Bone marrow (tissue), 2 donors: ENCODE data around the gene FITM2.
"Not testable (repeated sequence)": the region's sequence is repeated elsewhere in the genome, so short reads cannot be mapped to it uniquely, and the experiment has no call there.

Experiments used
- DNase-seq, 2 donors: peaks; one replicate each; lab custom pipeline; 2025; lab: John Stamatoyannopoulos, UW

Gene FITM2

DNA sequence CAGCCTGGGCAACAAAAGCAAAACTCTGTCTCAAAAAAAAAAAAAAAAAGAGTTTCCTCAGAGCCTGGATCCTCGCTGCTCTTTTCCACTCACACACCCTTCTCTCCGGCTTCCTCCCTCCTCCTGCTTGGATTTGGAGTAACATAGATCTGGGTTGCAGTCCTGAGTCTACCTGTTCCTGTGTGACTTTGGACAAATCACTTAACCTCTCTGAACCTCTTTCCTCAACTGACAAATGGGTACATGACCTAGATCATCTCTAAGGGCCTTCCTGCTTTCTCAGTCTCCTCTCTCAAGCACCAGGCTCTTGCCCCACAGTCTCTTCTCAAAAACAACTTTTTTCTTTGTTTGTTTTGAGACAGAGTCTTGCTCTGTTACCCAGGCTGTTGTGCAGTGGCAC, 20.2 kb upstream of the FITM2 start:
- DNase-seq: no peak

DNA sequence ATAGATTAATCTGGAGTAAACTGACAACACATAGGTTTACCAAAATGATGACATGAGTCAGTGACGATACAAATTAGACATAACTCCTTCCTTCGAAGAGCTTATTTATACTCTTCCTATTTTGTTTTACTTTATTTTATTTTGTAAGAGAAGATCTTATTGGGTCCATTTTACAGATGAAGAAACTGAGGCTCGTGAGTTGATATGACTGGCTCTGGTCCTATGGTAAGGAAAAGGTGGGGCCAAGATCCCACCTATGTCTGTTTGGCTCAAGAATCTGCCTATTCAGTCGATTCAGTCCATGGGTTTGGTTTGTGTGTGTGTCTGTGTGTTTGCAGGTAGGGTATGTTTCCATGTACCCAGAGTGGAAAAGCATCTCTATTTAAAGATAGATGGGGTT, 17.4 kb upstream of the FITM2 start:
- no peak for DNase-seq

DNA sequence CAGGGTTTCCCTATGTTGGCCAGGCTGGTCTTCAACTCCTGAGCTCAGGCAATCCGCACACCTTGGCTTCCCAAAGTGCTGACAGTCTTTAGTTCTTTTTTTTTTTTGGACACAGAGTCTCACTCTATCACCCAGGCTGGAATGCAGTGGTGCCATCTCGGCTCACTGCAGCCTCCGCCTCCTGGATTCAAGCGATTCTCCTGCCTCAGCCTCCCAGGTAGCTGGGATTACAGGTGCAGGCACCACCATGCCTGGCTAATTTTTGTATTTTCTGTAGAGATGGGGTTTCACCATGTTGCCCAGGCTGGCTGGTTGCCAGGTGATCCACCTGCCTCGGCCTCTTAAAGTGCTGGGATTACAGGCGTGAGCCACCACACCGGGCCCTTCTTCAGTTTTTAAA, 16.7 kb upstream of the FITM2 start:
- not testable (repeated sequence) for DNase-seq

DNA sequence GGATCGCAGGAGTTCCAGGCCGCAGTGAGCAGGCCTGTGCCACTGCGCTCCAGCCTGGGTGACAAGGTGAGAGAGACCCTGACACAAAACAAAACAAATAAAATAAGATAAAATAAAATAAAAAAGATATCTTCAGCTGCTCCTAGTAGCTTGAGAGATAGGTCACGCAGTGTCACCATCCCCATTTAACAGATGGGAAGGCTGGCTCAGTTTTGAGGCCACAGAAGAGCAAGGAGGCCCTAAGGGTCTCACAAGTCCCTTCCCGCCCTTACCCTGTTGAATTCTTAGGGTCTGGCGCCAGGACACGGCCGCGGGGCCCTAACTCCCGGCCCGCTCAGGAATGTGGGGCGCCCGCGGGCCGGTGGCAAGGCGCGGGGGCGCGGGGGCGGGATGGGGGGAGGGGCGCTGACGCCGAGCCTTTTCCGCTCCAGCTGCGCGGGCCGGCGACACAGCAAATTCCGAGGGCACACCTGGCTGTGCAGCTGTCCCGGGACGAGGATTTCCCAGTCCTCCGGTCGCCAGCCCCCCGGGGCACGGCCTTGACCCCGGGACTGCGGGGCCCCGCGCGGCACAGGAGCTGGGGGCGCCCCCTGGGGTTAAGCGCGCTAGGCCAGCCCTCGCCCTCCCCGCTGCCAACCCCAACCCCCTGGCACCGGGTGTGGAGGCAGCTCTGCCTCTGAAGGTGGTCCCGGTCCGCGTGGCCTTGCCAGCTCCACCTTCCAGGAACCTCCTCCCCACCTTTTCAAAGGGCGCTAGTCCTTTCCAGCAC, 15.6 kb upstream of the FITM2 start:
- no peak for DNase-seq

DNA sequence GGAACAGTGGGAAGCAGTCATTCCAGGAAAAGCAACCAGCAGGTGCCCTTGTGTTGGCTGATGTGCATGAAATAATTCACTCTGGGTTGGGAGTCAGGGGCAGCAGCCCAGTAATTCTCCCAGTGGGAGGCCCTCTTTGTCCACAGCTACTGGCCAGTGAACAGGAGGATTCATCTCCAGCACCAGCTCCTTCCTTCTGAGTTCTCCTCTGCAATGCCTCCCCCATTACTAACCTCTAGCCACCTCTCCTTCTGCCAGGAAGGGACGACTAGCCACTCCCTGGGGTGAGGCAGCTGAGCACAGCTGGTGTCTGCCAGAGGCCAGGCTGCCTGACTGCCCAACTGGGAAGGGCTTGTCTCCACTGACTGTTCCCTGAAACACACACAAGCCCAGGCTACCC, 13.3 kb upstream of the FITM2 start:
- no peak for DNase-seq

DNA sequence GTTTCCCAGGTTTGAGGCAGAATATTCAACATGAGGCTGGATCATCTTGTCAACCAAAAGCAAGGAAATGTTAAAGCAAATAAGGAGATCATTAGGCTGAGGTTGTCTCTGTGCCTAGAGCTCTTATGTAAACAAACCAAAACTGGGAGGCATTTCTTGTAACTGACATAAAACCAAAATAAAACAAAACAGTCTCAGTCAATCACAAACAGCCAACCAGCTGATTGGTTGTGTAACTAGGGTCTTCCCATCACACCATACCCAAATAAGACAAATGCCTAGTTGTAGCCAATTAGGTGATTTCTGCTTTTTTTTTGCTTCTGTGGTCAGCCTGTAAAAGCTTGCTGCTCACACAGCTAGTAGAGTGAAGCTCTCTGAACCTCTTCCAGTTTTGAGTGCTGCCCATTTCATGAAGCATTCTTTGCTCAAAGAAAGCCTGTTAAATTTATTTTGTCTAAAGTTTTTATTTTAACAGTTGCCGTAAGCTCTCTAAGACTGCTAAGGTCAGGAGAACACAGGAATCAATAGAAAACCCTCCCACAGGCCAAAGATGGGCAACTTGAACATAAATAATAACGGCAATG, 8.9 kb upstream of the FITM2 start:
- DNase-seq: no peak

DNA sequence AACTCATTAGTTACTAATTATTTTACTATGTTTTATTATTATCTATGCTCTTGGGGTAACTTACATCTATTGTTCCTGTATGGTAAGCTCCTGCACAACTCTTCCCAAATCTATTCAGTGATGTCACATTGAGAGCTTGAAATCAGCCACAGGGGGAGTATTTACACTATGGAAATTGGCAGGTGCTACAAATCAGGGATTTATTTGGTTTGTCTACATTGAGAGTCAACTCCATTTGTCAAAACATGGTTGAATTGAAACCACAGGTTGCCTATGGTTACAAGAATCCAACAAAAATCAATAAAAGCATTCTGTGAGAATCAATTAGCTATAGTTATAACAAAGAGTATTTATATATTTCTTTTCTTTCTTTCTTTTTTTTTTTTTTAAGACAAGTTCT, 3.9 kb upstream of the FITM2 start:
- DNase-seq: no peak

DNA sequence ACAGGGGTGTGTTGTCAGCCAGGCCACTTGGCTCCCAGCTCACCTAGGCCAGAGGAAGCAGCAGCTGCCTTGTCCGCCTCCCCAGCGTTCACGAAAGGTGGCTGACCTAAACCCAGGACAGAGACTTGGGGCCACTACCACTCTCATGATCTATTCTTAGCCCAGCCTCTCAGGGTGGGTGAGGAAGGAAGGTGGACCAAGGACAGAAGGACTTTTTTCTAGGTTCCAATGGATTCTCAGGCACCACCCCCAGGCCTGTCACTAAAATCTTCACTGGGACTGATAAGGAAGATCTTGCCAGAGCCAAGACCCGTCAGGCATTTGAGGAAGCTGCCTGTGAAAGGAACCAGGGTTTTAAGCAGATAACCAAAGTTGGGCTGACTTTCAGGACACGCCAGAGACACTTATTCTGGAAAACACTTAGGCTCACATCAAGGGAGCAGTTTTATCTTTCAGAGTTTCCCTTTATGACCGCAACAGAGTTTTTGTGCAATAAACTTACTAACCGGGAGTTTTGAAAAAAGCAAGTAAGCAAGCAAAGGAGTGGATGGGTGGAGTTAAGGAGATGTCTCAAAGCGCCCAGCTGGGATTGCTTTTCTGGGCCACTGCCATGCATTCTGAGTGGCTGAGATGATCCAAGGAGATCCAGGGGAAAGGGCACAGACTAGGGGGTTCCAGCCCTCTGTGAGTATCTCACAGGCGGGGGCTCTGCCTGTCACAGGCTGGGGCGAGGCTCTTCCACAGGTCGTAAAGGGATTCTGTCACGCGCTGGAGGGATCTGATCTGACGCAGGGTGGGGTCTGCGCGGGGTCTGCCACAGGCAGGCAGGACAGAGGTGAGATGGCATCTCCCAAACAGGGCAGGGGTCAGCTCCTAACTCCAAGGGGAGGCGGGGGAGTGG, 989 bp downstream of the FITM2 start:
- no peak for DNase-seq

DNA sequence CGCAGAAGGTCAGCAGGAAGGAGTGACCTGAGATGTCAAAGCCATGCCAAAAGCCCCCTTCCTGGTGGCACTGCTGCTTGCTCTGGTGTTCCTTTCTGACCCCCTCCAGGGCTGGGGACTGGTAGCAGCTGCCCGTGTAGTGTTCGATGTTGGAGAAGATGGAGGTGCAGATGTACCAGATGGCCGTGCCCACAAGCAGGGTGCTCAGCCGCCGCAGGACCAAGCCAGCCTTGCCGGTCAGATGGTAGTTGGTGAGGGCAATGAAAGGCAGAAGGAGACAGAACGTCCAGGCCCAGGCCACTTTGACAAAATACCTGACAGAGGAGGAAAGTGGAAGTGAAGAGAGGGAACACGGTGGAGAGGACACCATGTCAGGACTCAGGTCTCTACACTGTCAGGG, 4.1 kb downstream of the FITM2 start:
- no peak for DNase-seq

DNA sequence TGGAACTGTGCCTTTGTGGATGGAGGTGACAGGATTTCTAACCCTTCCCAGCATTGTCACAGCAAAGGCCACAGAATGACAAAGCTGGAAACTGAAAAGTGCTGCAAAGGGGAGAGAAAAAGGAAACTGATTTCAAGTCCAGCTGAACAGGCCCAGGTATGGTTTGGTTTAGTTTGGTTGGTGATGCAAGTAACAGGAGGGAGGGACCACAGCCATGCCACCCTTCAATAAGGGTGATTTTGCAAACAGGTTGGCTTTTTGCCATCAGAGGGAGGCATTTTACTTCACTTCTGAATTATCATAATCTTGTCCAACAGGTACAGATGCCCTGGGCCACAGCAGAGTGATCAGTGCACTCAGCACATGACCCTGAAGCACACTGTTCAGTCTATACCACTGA, 6.6 kb downstream of the FITM2 start:
- no peak for DNase-seq

DNA sequence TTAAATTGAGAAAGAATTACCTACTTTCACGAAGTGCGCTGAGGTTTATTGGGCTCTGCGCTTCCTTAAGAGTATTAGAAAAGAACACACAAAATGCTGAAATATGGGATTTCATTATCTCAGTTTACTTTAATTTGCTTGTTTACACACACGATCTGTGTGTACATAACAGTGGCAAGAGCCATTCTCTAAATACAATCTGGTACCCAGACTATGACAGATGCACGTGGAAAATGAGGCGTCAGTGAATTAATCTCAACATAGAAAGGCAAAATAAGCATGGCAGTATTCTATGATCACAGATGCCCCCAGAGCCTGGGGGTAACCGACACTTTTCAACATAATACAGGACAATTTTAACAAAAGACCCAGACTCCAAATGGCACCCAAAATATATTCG, 8.3 kb downstream of the FITM2 start:
- DNase-seq: no peak

DNA sequence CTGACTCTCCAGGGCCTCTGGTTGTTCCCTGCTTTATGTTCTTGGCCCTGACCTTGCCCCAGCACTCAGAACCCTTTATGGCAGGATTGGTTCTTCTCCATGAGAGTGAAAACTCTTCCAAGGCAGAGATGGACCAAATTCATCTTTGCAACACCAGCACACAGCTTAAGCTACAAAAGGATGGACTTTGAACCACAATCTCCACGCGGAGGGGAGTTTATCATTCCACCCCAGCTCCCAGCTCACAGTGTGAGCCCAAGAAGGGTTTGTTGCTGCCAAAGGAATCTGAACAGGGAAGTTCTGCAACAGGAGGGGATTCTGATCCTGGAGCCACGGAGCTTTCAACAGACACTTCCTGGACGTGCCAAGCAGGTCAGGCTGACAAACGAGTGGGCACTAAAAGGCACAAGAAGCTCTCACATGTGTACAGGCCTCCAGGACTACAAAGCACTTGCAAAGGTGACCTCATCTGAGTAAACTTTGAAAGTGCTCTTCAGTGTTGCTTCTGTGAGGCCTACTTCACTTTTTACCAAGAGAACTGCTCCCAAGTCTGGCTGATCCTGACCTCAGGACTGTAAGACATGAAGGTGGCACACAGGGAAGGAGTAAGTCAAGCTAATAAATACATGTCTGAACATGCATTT, 8.9 kb downstream of the FITM2 start:
- no peak for DNase-seq

DNA sequence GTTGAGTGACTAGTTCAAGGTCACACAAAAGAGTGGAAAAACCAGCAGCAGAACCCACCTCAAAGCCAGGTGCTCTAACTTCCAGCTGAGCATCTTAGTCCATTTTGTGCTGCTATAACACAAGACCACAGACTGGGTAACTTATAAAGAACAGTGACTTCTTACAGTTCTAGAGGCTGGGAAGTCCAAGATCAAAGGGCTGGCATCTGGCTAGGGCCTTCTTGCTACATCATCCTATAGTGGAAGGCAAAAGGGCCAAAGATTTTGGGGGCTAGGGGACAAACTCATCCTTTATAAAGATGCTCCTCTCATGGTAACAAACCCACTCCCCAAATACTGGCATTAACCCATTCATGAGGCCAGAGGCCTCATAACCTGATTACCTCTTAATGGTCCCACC, 9.7 kb downstream of the FITM2 start:
- DNase-seq: no peak

DNA sequence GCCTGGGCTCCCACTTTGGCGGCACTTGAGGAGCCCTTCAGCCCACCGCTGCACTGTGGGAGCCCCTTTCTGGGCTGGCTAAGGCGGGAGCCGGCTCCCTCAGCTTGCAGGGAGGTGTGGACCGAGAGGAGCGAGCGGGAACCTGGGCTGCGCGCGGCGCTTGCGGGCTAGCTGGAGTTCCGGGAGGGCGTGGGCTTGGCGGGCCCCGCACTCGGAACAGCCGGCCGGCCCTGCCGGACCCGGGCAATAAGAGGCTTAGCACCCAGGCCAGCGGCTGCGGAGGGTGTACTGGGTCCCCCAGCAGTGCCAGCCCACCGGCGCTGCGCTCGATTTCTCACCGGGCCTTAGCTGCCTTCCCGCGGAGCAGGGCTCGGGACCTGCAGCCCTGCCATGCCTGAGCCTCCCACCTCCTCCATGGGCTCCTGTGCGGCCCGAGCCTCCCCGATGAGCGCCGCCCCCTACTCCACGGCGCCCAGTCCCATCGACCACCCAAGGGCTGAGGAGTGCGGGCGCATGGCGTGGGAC, 11.9 kb downstream of the FITM2 start:
- DNase-seq: not testable (repeated sequence)

DNA sequence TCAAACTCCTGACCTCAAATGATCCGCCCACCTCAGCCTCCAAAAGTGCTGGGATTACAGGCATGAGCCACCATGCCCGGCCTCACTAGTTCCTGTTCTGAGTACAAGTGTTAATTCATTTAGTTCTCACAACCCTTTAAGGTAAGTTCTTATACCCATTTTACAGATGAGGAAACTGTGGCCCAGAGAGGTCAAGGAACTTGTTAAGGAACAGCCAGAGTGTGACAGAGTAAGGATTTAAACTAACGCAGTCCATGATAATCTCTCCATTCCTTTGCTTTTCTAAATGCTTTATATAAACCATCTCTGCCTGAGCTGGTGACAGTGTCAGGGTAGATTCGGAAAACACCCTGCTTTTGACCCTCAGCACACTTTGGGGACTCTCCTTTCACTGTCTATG, 13.3 kb downstream of the FITM2 start:
- DNase-seq: no peak

DNA sequence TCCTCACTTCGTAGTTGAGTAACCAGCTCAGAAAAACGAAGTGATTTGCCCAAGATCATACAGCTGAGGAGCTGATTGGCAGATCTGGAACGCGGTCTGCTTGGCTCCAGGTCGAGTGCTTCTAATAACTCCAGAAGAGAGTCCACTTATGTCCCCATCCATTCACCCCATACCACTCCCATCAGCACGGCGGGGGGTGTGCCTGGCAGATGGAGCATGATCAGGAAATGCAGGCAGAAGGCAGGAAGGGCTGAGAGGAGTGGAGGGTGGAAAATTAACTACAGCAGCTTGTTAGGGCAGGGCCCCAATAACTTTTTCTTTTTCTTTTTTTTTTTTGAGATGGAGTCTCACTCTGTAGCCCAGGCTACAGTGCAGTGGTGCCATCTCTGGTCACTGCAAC, 15.0 kb downstream of the FITM2 start:
- no peak for DNase-seq

DNA sequence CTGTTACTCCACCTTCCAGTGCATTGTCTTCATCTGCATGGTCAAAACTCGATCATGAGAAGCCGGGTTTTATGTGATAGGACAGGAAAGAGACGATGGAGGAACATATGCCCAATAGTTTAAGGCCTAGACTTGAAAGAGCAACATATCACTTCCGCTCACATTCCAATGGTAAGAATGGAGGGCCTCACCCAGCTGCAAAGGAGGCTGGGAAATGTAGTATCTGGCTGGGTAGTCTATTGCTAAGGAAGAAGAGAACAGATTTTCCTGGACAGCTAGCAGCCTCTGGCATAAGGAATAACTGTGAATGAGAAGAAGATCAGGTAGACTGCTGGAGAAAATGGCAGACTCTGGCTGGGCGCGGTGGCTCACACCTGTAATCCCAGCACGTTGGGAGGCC, 19.2 kb downstream of the FITM2 start:
- DNase-seq: no peak

DNA sequence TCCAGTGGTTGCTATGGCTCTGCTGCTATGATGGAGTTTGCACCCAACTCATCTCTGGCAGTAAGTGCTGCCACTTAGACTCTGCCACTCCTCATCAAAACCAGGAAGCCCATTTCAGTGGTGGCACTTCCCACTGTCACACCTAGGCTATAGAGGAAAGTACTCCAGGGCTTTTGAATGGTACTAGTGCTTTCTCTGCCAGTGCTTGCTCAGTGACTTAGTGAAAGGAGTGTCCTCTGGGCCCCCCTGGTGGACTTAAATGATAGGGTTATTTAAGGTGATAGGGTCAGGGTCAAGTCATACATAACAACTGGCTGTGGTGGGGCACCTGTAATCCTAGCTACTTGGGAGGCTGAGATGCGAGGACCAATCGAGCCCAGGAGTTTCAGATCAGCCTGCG, 22.8 kb downstream of the FITM2 start:
- DNase-seq: no peak

DNA sequence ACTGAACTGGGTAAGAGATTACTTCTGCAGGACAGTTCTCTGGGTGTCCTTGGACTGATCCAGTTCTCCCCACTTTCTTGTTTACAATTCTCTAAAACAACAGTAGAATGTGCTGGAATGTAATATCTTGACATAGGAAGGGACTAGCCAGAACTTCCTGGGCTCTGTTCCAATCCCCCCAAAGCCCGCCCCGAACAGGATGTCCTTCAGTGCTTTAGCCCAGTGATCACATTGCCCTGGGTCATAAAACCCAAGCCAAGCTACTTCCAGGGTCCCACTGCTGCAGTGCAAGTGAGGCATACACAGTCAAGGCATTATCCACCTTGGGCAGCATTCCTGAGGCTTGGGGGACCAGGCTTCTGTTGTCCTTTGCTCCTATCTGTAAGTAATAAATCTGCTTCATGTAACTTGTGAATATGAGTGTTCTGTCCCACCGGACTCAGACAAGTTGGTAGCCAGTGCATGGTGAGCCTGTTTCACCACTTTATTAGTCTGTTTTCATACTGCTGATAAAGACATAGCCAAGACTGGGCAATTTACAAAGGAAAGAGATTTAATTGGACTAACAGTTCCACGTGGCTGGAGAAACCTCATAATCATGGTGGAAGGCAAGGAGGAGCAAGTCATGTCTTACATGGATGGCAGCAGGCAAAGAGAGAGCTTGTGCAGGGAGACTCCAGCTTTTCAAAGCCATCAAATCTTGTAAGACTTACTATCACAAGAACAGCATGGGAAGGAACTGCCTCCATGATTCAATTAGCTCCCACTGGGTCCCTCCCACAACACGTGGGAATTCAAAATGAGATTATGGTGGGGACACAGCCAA, 23.5 kb downstream of the FITM2 start:
- no peak for DNase-seq

DNA sequence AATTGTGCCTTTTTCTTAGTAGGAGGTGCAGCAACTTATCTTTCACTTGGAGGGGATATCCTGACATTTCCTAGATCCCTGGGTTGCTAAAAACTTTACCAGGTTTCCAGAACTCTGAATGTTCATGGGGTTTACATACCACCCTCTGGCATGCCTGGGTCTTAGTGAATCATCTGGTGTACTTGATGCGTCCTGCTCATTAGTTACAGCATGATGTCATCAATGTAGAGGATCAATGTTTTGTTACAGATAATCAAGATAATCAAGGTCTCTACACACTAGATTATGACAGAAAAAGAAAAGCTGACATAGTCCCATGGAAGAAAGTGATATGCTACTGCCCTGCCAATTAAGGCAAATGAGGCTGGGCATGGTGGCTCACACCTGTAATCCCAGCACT, 27.0 kb downstream of the FITM2 start:
- DNase-seq: no peak

DNA sequence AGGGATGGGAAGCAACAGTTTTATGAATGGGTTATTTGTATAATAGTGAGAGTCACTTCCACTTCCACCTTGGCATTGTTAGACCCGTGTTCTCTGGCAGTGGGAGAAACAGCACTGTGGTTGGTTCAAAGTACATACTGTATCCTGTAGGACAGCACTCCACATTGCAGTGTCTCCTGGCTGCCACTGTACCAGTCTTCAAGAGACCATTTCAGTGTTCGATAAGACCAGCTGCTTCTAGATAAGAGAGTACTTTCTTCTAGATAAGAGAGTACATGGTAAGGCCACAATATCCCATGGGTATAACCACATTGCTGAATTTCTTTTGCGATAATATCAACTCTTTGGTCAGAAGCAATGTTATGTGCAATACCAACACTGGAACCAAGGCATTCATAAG, 28.8 kb downstream of the FITM2 start:
- DNase-seq: no peak
